Activated CD8-positive, alpha-beta memory T cell treated with anti-CD3 and anti-CD28 coated beads, Interleukin-2, amount 50 U/mL, for 1 hour (primary cell): Measurements from ENCODE around the gene SH3PXD2A.

Experiments
- DNase-seq: peaks from one replicate; pipeline ENCODE4 v3.0.0-alpha.2; 2020; ENCODE audit errors: extremely low read depth

Gene SH3PXD2A

DNA sequence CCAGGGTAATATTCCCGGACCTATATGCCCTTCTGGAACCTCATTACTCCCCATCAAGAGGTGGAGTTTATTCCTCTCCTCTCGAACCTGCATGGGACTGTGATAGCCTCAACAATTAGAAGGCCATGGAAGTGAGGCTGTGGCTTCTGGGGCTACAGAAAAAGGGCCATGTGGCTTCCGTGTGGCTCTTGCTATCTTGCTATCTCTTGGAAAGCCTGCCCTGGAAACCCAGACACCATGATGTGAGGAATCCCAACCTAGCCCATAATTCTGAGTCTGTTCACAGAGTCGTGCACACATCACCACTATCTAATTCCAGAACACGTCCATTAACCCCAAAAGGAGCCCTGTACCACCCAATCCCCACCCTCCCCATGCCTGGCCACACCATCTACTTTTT, 20.8 kb upstream of the SH3PXD2A start:
- DNase-seq, result no peak

DNA sequence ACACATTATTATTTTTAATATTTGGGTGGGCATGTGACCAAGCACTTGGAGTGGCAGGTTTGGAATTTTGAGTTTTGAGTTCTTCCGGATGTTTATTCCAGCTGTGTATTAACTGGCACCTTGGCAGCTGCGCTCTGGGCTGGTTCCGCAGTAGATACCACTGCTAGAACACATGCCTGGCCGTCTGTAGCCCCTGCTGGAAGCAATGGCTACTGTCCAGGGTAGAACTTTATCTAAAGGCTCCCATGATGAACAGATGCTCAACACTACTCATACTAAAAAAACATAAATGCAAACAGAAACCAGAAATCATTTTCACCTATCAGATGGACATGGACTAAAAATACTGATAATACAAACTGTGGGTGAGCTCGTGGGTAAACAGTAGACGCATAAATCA, 19.4 kb upstream of the SH3PXD2A start:
- DNase-seq, result no peak

- no peak for DNase-seq
Observed at GRCh38 chr10:103872137-103872931, 17.0 kb upstream of the SH3PXD2A start.

- no peak for DNase-seq
Observed at GRCh38 chr10:103871006-103871405, 15.6 kb upstream of the SH3PXD2A start.

- DNase-seq, result no peak
Observed at GRCh38 chr10:103870516-103870915, 15.1 kb upstream of the SH3PXD2A start.

DNA sequence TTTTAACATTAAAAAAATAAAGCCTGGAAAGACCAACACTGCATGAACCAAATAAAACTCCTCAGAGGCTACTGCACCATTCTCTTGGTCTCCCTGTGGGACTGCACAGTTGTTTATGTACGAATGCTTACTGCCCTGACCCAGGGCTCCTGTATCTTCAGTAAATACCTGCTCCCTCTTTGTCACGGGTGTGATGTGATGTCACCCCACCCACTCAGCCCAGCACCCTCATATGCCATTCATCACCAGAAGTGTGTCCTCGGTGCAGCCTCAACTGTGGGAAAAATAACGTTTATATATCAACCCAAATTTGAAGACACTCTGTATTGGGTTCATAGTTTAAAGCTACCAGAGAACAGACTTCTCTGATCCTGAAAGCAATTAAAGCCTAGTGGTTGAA, 14.0 kb upstream of the SH3PXD2A start:
- no peak for DNase-seq

DNA sequence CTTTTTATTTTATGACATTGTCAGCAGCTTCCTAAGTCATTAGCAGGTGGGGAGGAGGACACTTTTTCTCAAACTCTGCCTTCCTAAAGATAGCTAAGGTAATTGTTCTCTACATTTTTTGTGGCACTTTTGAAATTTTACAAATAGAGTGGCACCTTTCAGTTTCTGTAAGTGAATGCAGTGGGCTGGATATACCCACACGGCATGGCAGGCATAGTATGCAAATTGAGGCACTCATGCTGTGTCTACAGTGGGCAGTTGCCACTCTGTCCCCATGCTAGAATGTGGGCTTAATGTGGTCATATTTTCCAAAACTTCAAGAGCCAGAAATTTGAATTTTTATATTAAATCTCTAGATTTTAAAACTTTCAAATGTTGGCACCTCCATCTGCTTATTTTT, 12.8 kb upstream of the SH3PXD2A start:
- no peak for DNase-seq

DNA sequence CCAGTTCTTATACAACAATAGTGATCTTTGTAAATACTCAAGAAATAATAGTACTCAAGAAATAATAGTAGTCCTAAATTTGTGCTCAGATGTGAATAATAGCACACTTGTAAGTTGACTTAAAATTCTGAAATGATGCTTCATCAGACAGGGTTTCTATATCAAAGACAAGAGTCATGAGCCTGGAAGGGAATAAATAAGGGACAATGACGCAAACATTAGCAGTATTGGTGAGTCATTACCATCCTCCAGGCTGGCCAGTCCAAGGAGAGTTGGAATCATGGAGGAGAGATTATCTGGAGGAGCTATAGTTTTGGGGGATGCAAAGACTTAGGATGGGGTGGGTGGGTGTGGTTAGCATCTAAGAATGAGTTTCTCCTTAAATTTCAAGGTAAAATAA, 6.1 kb upstream of the SH3PXD2A start:
- DNase-seq, result no peak

GRCh38 chr10:103859161-103860086, 4.0 kb upstream of the SH3PXD2A start:
- DNase-seq, result no peak

DNA sequence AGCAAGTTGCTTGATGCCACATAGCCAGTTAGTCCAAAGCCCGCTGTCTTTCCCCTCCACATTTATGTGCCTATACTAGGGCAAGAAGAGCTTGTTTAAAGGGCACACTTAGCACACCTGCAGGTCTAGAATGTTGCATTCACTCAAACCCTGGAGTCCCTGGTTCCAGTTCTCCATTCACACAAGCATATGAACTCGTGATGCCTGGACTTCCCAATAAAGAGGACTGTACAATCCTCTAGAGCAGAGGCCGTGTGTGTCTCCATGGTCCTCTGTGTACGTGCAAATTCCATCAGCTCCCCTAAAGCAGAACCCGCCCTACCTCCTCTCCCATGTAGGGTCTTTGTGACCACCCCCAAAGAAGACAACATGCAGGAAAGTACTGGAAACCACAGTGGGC, 3.0 kb upstream of the SH3PXD2A start:
- DNase-seq, result no peak

DNA sequence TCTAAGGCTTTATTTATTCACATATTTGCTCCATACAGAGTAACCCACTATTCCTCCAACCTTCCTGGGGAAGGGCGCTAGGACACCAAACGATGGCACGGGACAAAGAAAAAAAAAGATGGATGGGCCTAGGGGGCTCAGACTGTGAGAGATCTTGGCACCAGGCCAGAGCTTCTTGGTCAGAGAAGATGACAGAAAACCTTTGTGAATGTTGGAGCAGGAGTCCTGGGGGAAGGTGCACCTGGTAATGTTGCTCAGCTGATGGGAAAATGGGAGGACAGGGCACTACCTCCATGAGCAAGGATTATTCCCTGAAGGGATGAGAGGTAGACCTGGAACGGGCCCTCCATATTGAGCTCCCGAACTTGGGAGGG, 1.4 kb upstream of the SH3PXD2A start:
- DNase-seq, result no peak

GRCh38 chr10:103855852-103856796, 748 bp upstream of the SH3PXD2A start:
- no peak for DNase-seq

GRCh38 chr10:103854686-103855391, 537 bp downstream of the SH3PXD2A start:
- no peak for DNase-seq

GRCh38 chr10:103854265-103854685, 1.1 kb downstream of the SH3PXD2A start:
- DNase-seq, result no peak

DNA sequence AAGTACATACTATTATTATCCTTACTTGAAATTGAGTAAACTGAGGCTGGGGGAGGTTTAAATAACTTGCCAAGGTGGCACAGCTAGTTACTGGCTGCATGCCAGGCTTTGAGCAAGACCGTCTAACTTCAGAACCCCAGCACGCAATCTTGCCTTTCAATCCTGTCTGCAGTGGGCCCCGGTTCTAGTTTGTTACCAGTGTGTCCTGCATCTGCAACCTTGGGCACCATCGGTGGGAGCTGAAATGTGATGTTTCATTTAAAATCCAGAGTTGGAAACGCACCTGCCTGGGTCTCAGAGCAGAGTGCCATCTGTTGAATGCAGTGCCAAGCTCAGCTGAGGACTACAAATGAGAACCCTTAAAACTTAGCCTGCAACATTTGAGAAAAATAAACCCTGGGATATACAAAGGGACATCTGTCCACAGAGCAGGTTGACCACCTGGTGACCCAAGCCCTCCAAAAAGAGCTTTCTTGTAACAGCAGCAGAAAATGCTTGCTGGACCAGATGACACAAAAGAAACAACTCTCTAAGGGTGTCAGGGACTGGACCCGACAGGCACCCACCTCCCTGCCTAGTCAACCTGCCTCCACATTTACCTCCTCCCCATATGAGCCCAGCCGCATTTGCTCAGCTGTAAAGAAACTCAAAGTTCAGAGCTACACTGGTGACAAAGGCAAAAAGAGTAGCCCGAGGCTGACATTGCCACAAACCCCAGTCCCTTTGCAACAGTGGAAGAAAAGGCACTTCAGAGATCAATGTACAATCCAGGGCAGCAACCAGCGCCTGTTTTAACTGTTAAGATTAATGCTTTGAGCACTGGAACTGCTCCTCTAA, 1.7 kb downstream of the SH3PXD2A start:
- DNase-seq, result no peak

GRCh38 chr10:103852856-103853255, 2.5 kb downstream of the SH3PXD2A start:
- no peak for DNase-seq

- no peak for DNase-seq
Observed at GRCh38 chr10:103852189-103852711, 3.1 kb downstream of the SH3PXD2A start.

DNA sequence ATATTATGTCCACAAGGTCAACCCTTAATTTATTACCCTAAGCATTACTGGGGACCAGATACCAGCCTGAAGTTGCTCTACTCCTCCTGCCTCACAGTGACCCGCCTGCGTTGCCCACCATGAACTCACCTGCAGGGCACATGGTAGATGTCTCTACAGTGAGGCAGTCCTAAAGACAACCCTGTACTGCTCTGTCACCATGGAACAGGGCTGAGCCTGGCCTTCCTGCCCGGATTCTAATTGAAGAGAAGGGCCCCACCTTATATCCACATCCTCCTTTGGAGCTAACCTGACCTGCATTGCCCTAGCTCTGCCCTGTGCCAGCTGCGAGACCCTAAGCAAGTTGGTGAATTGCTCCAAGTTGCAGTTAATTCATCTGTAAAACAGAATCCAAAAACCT, 4.1 kb downstream of the SH3PXD2A start:
- DNase-seq, result no peak

GRCh38 chr10:103850572-103850895, 4.8 kb downstream of the SH3PXD2A start:
- no peak for DNase-seq

DNA sequence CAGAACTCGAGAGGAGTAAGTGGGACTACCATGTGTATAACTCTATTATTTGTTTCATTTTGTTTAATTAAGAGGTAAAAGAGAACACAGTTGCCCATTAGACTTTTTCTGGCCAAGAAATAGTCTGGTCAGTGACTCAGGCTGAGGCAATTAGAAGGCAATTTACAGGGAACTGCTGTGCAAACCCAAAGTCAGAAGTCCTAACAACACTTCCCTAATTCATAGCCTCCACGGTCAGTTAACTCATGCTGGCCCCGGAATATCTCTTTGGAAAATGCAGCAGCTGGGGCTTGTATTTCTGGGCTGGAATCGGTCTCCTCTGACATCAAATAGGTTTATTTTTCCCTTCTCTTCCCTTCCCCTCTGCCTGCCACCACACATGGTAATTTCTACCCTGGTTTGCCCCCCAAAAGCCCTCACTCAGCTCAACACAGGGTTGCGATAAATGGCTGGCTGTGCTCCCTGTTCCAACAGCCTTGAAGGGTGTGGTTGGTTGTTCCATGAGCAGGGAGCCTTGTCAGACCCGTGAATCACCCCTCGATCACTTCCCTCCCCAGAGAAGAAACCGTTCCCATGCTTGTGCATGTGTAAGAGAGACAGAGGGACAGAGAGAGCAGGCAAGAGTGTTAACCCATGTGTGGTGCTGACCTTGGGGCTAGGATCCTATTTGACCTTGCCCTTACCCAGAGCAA, 5.3 kb downstream of the SH3PXD2A start:
- DNase-seq, result no peak
